Right lobe of liver (tissue), 4 donors: ENCODE results near the gene RANBP1.

Experiments used
- CTCF ChIP-seq, 4 donors: fragments of 200-600 bp in 3 of 4; fragments of 450-650 bp in 1 of 4; IDR thresholded peaks; one replicate each; pipeline versions ENCODE4 v1.5.1 to v1.8.0; 2016 to 2022; ENCODE audit warnings: antibody characterized with exemption in 4 of 4, mild to moderate bottlenecking in 2 of 4
- POLR2A ChIP-seq: fragments of 450-650 bp; IDR thresholded peaks from one replicate; pipeline ENCODE4 v1.6.1; 2017; ENCODE audit warnings: antibody characterized with exemption, mild to moderate bottlenecking
- donor health status: DM: no; HTN: no; CAD: no.
- donor health status: DM: no; HTN: no; CAD: no.
- donor health status: DM: no; HTN: yes; CAD: no.

DNA sequence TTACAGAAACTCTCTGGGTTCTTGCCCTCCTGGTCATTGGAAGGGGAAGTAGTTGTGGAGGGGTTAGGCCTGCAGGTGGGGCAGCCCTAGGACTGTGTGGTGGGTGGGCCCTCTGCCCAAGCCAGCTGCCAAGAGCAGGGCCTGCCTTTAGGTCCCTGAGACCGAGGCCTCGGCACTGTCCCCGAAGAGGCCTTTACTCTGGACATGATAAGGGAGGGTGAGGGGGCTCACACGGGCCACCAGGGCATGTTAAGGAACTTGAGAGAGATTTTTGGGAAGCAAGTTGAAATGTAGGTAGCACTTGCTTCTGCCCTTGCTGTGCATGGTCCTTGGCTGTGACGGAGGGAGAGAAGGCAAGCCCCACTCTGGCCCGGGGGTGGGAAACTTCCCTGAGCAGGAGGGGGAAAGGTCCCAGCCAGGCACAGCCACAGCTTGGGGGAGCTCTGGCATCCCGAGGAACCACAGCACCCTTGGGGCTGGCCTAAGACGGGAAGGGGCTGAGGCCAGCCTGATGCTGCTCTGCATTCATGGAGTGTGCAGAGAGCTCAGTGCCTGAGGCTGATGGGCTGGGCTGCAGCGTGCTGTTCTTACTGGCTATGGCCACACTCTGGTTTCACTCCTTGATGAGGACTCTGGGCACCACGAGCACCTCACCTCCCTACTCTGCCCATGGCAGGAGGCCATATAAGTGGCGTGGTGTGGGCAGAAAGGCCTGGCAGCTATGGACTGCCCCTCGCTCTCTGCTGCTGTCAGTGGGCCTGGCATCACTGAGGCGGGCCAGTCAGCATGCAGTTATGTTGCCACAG is 7.8 kb upstream of the RANBP1 start:
- TF ChIP-seq CTCF (IDR thresholded peaks at IDR 0.05) (no peak), POLR2A (no peak)
